Activated T-cell treated with anti-CD3 and anti-CD28 coated beads, Interleukin-2, amount 50 U/mL, for 72 hours (primary cell): Measurements from ENCODE around the gene RBM20. TPM values are rescaled to one million over a fixed set of nuclear protein-coding genes. Genes with fewer than 3 reads are reported as not detected.

ENCODE experiments used
- ATAC-seq, 2 donors: fragments of 150-1000 bp; cut with Tn5 transposase; replicated peaks in 1 of 2; 2 replicates each; pipeline ENCODE4 v1.10.0; 2021; ENCODE audit warnings: moderate library complexity in 2 of 2, mild to moderate bottlenecking in 1 of 2
- DNase-seq, 2 donors: peaks; one replicate each; pipeline ENCODE4 v3.0.0; 2021 to 2022; ENCODE audit warnings: mixed read lengths in 1 of 2
- H3K27ac Mint-ChIP-seq: one replicate; pipeline ENCODE4 v1.8.0; 2022; ENCODE audit warnings: mild to moderate bottlenecking, moderate library complexity, mixed read lengths
- H3K27me3 Mint-ChIP-seq: one replicate; pipeline ENCODE4 v1.8.0; 2022; ENCODE audit warnings: low read depth, mixed read lengths
- H3K36me3 Mint-ChIP-seq, 2 donors: one replicate each; pipeline ENCODE4 v1.8.0; 2022; ENCODE audit warnings: mixed read lengths in 2 of 2, mild to moderate bottlenecking in 1 of 2; ENCODE audit not compliant: insufficient read depth in 2 of 2
- H3K4me1 Mint-ChIP-seq: one replicate; pipeline ENCODE4 v1.8.0; 2022; ENCODE audit warnings: low read depth, mixed read lengths
- H3K4me3 Mint-ChIP-seq, 2 donors: one replicate each; pipeline ENCODE4 v1.8.0; 2022; ENCODE audit warnings: mild to moderate bottlenecking in 2 of 2, mixed read lengths in 2 of 2, moderate library complexity in 2 of 2
- H3K9me3 Mint-ChIP-seq, 2 donors: one replicate each; pipeline ENCODE4 v1.8.0; 2022; ENCODE audit warnings: mixed read lengths in 2 of 2
- total RNA-seq, 2 donors: library from RNA; stranded (reverse); gene quantifications; one replicate each; pipeline ENCODE4 v1.2.3, GENCODE V29; 2022

The RBM20 gene
- total RNA-seq, 2 donors from 2014 or later, result 0.37 to 0.72 TPM

DNA sequence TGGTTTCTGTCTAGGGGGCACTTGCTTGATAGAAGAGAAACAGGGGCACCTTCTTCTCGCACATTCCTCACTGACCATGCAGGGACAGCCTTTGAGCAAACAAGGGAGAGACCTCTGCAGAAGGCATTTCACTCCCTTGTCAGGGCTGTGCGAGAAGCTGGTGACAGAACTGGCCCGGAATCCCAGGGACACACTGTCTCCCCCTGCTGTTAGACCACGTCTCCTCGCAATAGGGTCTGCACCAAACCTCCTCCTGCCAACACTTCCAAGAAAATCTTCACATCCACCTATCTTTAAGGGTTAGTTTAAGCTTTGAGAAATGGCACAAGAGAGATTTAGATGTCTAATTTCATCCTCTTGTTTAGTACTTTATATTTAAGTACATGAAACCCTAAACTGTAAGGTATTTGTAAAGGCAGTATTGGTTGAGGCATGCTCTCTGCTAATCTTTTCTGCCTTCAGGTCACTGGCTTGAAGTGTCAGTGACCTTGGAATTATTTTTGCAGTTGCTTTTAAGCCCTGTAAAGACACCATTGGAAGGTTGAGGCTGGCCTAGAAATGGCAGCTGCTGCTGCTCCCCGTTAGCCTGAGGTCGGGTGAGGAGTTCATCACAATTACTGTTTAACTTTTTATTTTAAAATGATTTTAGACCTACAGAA is 37.0 kb downstream of the RBM20 start:
- H3K9me3 Mint-ChIP-seq, result no peaks in the 10 kb centered on the region

DNA sequence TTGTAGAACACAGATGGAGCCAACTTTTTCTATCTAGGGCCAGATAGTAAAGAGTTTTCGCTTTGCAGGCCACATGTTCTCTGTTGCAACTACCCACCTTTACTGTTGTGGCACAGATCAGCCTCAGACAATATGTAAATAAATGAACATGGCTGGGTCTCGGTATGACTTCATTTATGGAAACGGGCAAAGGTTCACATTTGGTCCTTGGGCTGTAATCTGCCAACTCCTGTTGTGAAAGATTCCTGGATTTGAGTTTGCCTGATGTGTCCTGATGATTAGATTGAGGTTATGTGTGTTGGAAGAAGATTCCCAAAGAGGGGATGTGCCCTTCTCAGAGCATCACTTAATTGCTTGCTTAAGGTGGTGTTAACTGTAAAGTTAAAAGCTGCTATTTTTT is 38.2 kb downstream of the RBM20 start:
- peaks cover 5% of the 10 kb centered on the region for H3K4me1 Mint-ChIP-seq
- ATAC-seq, result no peak
- H3K9me3 Mint-ChIP-seq, result no peaks in the 10 kb centered on the region
- H3K27me3 Mint-ChIP-seq, result peaks cover 29% of the 10 kb centered on the region
- no peak for DNase-seq
- H3K36me3 Mint-ChIP-seq, result no peaks in the 10 kb centered on the region
- H3K4me3 Mint-ChIP-seq, result no peak overlapping the region
- H3K27ac Mint-ChIP-seq, result no peak overlapping the region

More for the DNA sequence above, 37.0 kb downstream of the RBM20 start:
- H3K27ac Mint-ChIP-seq, result no peak overlapping the region
- H3K4me1 Mint-ChIP-seq, result peaks cover 5% of the 10 kb centered on the region
- DNase-seq (peak; percentile 23 to 39), ATAC-seq (peak in 1 of 2 donors; percentile 43)
- H3K27me3 Mint-ChIP-seq, result peaks cover 29% of the 10 kb centered on the region
- H3K36me3 Mint-ChIP-seq, result no peaks in the 10 kb centered on the region
- H3K4me3 Mint-ChIP-seq, result no peak overlapping the region

DNA sequence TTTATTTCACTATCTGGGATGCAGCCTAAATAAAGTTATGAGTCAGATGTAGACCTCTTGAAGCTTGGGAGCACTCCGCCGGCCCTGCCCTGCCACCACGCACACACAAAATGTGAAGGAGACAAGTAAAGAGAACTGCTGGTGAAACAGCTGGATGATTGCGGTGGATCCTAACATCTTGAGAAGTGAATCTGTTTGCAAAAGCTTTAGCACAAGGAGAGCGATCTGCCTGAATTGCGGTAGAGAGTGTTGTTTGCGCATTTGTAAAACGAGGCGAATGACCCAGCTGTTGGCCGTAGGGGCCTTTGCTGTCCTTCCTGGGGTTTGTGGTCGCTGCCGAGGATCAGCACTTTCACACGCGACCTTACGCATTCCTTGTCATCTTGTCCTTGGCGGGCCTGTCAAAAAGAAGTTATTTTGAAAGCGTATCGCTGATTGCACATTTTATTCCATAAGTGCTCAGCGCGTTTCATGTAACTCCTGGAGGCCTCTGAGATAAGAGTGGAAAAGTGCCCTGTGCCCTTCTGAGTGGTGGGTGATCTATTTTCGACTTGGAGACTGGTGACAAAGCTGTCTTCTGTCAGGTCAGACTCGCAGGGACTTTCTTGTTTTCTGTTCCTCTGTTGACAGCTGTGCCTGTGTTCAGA is 40.8 kb downstream of the RBM20 start:
- Mint-ChIP-seq H3K9me3 (no peaks in the 10 kb centered on the region), H3K27ac (no peak overlapping the region), H3K4me3 (no peak overlapping the region), H3K4me1 (peaks cover 5% of the 10 kb centered on the region), H3K36me3 (no peaks in the 10 kb centered on the region), H3K27me3 (peaks cover 29% of the 10 kb centered on the region)
- DNase-seq (no peak), ATAC-seq (no peak)

DNA sequence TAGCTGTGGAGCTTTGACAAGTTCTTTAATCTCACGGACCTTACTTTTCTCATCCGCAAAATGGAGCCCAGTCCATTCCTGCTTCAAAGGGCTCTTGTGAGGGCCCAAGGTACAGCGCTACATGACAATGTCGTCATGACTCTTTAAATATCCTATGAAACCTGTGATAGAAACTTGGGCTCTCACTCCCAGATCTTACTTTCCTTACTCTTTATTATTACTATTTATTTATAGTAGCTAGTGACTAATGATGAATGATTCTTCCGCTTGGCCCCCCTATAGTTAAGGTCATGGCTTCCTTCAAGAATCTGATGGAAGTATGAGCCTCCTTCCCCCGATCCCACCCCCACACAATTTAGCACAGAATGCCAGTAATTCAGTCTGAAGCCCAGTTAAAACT is 41.9 kb downstream of the RBM20 start:
- Mint-ChIP-seq H3K36me3 (no peaks in the 10 kb centered on the region), H3K27ac (no peak overlapping the region), H3K4me1 (peaks cover under 1% of the 10 kb centered on the region), H3K27me3 (peaks cover 25% of the 10 kb centered on the region), H3K9me3 (no peaks in the 10 kb centered on the region), H3K4me3 (no peak overlapping the region)
- ATAC-seq (no peak), DNase-seq (no peak)

DNA sequence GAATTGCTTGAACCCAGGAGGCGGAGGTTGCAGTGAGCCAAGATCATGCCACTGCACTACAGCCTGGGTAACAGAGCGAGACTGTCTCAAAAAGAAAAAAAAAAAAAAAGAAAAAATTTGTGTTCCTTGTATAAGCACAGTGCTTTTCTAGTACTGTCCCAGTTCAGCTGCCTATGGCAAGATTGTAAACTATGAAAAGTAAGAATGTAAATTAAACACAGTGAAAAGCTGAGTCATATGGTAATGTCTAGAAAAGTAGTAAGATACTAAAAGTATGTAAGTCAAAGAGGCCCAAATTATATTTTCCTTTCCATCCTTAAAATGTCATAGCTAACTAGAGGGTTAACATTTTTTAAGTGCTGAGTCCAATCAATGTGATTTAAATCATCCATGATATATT is 42.8 kb downstream of the RBM20 start:
- H3K4me1 Mint-ChIP-seq, result no peaks in the 10 kb centered on the region
- H3K4me3 Mint-ChIP-seq, result no peak overlapping the region
- no peak overlapping the region for H3K27ac Mint-ChIP-seq
- no peaks in the 10 kb centered on the region for H3K36me3 Mint-ChIP-seq
- H3K27me3 Mint-ChIP-seq, result peaks cover 20% of the 10 kb centered on the region
- DNase-seq (no peak), ATAC-seq (no peak)
- H3K9me3 Mint-ChIP-seq, result no peaks in the 10 kb centered on the region

DNA sequence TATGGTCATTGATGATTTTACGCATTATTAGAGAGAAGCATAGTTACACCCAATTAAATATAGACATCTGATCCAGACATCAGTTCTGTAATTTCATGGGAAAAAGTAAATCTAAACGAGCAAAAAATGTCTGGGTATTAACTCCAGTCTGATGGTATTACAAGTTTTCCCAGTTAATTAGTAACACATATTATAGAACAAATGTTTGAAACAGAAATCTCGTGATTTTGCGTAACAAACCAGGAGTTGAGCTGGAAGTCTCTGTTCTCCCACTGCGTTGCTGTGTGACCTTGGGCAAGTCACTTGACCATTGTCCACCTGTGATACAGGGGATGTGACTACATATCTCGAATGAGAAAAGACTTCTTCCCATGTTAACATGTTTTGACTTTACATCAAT is 43.3 kb downstream of the RBM20 start:
- Mint-ChIP-seq H3K36me3 (no peaks in the 10 kb centered on the region), H3K27me3 (peaks cover 15% of the 10 kb centered on the region)

DNA sequence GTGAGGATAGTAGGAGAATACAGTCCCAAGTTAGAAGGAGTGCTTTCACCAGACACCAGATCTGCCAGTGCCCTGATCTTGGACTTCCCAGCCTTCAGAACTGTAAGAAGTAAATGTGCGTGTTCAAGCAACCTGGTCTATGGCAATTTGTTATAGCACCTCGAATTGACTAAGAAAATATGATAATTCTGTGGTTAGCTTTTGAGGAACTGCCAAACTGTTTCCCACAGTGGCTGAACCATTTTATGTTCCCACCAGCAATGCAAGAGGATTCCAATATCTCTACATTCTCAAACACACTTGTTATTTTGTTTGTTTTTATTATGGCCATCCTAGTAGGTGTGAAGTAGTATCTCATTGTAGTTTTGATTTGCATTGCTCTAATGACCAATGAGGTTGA is 47.0 kb downstream of the RBM20 start:
- Mint-ChIP-seq H3K27ac (no peak overlapping the region), H3K36me3 (no peaks in the 10 kb centered on the region)

More for the DNA sequence above, 43.3 kb downstream of the RBM20 start:
- DNase-seq, result no peak
- H3K4me1 Mint-ChIP-seq, result no peaks in the 10 kb centered on the region
- H3K27ac Mint-ChIP-seq, result no peak overlapping the region
- H3K9me3 Mint-ChIP-seq, result no peaks in the 10 kb centered on the region
- ATAC-seq, result no peak
- H3K4me3 Mint-ChIP-seq, result no peak overlapping the region

DNA sequence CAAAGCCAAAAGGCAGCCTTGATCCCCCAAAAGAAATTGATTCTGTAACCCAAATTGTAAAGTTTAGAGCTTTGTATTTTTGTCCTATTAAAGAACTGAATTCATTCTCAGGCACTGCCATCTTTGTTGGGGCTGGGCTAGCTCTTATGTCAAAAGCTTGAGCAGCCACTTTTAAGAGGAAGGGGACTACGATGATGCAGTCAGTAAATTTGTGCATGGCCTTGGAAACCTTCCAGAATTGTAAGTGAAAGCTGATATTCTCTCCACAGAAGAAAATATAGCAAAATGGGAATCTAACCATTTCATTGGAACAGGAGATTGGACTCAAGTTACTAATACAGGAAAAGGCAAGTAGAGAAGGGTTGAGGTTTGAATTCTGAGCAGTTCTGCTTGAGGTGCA is 50.1 kb downstream of the RBM20 start:
- Mint-ChIP-seq H3K36me3 (no peaks in the 10 kb centered on the region), H3K9me3 (peaks cover 2 to 4% of the 10 kb centered on the region in 2 donors), H3K4me3 (no peak overlapping the region), H3K27ac (no peak overlapping the region), H3K4me1 (no peaks in the 10 kb centered on the region), H3K27me3 (no peaks in the 10 kb centered on the region)
- ATAC-seq, result no peak
- no peak for DNase-seq

More for the DNA sequence above, 47.0 kb downstream of the RBM20 start:
- DNase-seq, result no peak
- Mint-ChIP-seq H3K4me3 (no peak overlapping the region), H3K9me3 (peaks cover 2 to 4% of the 10 kb centered on the region in 2 donors), H3K4me1 (no peaks in the 10 kb centered on the region), H3K27me3 (no peaks in the 10 kb centered on the region)
- no peak for ATAC-seq

DNA sequence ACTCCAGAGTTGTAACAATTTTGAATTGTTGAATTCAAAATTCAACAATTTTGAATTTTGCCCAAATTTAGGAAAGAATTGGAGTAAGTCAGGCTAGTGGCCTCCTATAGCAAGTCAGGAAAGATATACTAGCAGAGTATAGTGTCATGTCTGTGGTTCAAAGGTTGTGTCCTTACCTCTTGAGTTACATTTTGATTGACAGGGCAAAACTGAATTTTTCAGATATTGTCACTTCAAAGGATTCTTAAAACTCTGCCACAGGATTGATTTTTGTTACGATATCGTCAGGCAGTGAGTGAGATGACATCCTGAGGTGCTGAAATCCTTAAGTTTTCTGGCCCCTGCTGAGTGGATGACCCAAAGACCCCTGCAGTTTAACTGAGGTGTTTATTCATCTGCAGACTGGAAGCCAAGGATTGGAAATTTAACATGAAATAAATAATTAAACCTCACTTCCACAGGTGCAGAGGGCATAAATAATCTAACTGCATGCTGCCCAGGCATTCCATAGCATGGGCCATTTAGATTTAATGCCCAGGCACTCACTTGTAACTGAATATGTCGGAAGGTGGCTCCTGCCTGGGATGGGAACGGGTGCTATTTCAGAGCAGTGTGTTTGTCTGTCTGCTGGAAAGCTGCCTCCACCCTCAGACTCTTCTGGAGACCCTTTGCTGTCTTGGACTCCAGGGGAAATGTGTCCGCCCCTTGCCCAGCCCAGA is 50.8 kb downstream of the RBM20 start:
- no peaks in the 10 kb centered on the region for H3K27me3 Mint-ChIP-seq

DNA sequence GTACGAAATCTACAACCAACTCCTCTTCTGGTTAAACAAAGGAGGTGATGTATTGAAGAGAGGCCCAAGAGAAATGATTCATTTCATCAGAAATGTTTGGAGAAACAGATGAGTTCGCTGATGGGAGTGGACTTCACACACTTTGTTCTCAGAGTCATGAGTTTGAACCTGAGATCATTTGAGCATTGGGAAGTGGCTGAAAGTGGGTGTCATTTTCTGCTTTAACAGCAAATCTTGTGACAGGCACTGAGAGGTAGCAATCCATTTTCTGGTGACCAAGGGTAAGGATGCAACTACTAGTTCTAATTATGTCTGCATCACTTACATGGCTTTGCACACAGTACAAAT is 51.4 kb downstream of the RBM20 start:
- Mint-ChIP-seq H3K4me1 (no peaks in the 10 kb centered on the region), H3K36me3 (no peaks in the 10 kb centered on the region), H3K4me3 (no peak overlapping the region), H3K27ac (no peak overlapping the region), H3K9me3 (peaks cover 2 to 4% of the 10 kb centered on the region in 2 donors), H3K27me3 (no peaks in the 10 kb centered on the region)
- ATAC-seq (no peak), DNase-seq (no peak)

More for the DNA sequence above, 50.8 kb downstream of the RBM20 start:
- H3K9me3 Mint-ChIP-seq, result peaks cover 2 to 4% of the 10 kb centered on the region in 2 donors
- no peaks in the 10 kb centered on the region for H3K4me1 Mint-ChIP-seq
- H3K36me3 Mint-ChIP-seq, result no peaks in the 10 kb centered on the region
- DNase-seq (no peak), ATAC-seq (no peak)
- H3K27ac Mint-ChIP-seq, result no peak overlapping the region
- no peak overlapping the region for H3K4me3 Mint-ChIP-seq

DNA sequence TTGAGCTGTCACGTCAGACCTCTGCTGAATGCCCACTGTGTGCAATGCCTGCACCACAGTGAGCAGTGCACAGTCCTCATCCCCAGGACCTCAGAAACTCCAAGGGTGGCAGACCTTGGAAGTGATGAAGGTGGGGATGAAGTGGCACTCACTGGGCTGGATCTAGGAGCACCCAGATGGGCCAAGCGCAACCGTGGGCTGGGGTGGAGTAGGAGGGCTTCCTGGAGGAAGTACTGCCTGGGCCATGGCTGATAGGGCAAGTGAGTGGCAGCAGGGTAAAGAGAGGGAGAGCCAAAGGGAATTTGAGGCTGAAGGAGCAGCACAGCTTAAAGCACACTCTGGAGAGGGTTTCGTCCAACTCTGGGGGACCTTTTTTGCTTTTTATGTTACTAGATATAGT is 52.3 kb downstream of the RBM20 start:
- H3K4me1 Mint-ChIP-seq, result peaks cover 6% of the 10 kb centered on the region
- peaks cover 2 to 4% of the 10 kb centered on the region in 2 donors for H3K9me3 Mint-ChIP-seq
- ATAC-seq (no peak), DNase-seq (no peak)
- H3K27ac Mint-ChIP-seq, result no peak overlapping the region
- H3K27me3 Mint-ChIP-seq, result no peaks in the 10 kb centered on the region
- H3K4me3 Mint-ChIP-seq, result no peak overlapping the region
- no peaks in the 10 kb centered on the region for H3K36me3 Mint-ChIP-seq

DNA sequence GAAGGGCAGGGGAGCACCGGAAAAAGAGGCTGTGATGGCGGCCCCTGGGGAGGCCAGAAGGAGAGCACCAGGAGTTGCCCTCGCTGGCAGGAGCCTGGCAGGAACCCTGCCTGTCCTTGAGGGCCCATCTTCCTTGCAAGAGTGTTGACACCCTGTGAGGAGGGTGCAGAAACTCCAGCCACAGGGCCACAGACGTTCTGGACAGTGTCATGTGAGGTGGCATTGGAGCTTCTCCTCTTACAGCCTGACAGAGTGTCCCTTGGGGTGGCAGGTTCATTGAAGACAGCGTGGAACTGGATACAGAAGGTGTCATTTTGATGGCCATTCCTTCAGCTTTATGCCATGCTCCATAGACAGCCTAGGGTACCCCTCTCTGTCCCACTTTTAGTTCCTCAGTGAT is 54.2 kb downstream of the RBM20 start:
- H3K27me3 Mint-ChIP-seq, result no peaks in the 10 kb centered on the region
- DNase-seq (no peak), ATAC-seq (no peak)
- no peak overlapping the region for H3K27ac Mint-ChIP-seq
- H3K4me1 Mint-ChIP-seq, result peaks cover 6% of the 10 kb centered on the region
- H3K9me3 Mint-ChIP-seq, result peaks cover 0 to under 1% of the 10 kb centered on the region in 2 donors
- no peaks in the 10 kb centered on the region for H3K36me3 Mint-ChIP-seq
- H3K4me3 Mint-ChIP-seq, result no peak overlapping the region

DNA sequence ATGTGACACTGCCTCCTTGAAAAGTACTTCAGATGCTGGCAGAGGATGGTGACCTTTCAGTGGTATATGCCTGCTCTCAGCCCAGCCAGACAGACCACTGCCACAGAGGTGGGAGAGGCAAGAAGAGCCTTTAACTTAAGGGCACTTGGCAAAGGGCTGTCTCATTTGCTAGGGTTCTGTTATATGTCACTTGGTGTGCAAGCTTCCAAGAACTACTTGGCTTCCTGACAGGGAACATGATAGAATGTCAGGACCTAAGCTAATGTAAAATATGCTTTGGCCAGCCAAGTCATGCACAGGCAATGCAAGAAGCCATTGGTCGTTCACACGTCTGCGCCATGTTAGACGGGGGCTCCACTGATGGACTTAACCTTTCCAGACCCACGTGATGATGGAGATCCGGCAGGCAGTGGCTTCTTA is 54.7 kb downstream of the RBM20 start:
- Mint-ChIP-seq H3K27me3 (no peaks in the 10 kb centered on the region), H3K36me3 (no peaks in the 10 kb centered on the region), H3K4me1 (peaks cover 6% of the 10 kb centered on the region), H3K9me3 (no peaks in the 10 kb centered on the region), H3K27ac (no peak overlapping the region), H3K4me3 (no peak overlapping the region)
- ATAC-seq (no peak), DNase-seq (no peak)
